D721Med (cell line): ENCODE measurements around the gene BAHCC1.

Source experiments
- DNase-seq: peaks from one replicate; pipeline ENCODE4 v3.0.0; 2011; ENCODE audit warnings: low spot score; ENCODE audit not compliant: insufficient read length
- FAIRE-seq: peaks from 2 replicates; lab custom pipeline; 2011; peaks lifted over from hg19 to GRCh38; lab: Jason Lieb, UNC
- CTCF ChIP-seq: IDR thresholded peaks from 2 replicates; pipeline ENCODE4 v1.5.1; 2012; ENCODE audit warnings: mild to moderate bottlenecking, control low read depth; ENCODE audit not compliant: insufficient read depth; ENCODE audit errors: missing control alignments

BAHCC1 gene

DNA sequence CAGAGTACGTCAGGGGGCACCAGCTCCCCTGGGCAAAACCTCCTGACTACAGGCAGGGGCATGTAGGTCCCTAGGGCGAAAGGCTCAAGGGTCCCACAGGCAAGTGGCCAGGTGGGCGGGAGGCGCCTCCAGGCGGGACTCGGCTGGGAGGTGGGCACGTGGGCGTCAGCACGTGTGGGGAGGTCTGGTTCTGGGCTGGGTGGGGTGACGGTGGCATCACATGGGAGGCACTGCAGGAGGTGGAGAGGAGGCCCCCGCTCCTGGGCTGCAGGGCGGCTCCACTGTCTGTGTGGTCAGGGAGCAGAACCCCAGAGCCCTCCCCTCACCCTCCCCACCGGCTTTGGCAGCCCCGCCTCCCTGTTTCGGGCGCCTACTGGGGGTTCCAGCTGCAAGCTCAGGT lies 64.6 kb downstream of the BAHCC1 start:
- no peak for DNase-seq
- no peak for FAIRE-seq
- no peak for TF ChIP-seq CTCF

- DNase-seq = no peak
- no peak for TF ChIP-seq CTCF
- no peak for FAIRE-seq
Observed at GRCh38 chr17:81460856-81461460, 65.7 kb downstream of the BAHCC1 start.

DNA sequence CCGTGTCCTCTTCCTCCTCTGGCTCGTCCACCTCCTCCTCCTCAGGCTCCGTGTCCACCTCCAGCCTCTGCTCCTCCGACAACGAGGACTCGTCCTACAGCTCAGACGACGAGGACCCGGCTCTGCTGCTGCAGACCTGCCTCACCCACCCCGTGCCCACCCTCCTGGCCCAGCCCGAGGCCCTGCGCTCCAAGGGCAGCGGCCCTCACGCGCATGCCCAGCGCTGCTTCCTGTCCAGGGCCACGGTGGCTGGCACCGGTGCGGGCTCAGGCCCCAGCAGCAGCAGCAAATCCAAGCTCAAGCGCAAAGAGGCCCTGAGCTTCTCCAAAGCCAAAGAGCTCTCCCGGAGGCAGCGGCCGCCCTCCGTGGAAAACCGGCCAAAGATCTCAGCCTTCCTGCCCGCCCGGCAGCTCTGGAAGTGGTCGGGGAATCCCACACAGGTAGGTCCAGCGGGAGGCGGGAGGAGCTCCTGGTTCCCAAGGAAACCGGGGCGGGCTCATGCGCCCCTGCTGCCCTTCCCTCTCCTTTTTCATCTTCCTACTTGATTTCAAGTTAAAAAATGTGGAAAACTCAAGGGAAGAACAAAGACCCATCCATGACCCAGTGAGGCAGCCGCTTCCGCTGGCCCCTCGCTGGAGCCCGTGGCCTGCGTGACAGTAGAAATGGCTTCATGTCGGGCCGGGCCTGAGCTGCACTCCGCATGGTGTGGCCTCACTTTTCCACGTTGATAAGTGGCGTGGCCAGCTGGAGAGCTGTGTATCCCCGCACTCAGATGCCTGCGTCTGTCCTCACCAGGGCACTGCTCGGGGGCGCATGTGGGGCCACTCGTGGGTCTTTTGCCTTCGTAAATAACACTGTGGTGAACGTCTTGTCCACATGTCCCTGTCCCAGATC lies 66.6 kb downstream of the BAHCC1 start:
- FAIRE-seq = no peak
- no peak for TF ChIP-seq CTCF
- no peak for DNase-seq

- DNase-seq (no peak), FAIRE-seq (no peak)
- no peak for TF ChIP-seq CTCF
Observed at GRCh38 chr17:81462506-81463125, 67.4 kb downstream of the BAHCC1 start.

DNA sequence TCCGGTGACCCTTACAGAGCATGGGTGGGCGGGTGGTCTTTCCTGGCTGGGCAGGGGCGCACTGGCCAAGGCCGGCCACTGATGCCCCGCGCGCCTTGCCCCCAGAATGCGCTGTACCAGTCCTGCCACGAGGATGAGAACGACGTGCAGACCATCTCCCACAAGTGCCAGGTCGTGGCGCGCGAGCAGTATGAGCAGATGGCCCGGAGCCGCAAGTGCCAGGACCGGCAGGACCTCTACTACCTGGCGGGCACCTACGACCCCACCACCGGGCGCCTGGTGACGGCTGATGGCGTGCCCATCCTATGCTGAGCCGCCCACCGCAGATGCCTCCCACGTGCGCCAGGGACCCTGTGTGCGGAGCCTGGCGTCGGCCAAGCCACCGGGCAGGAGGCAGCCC lies 68.2 kb downstream of the BAHCC1 start:
- no peak for FAIRE-seq
- no peak for TF ChIP-seq CTCF
- no peak for DNase-seq

DNA sequence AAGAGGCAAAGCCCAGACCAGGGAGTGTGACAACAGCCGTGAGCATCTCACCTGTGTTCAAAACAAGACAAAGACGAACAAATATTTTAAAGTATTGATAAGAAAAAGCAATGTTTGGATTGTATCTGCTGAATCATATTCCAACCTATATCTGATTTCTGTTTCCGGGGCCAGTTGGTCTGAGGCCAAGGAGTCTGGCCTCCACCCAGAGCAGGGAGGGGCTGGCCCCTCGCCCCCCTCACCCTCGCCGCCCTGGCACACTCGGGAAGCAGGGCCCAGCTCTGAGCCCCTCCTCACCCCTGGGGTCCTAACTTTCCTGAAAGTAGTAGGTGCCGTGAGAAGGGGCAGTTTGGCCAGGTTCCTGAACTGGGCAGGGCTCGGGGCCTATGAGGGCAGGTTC lies 69.3 kb downstream of the BAHCC1 start:
- FAIRE-seq (no peak), DNase-seq (no peak)
- TF ChIP-seq CTCF = no peak
